MM.1S (cell line): ENCODE results near the gene RNF114.

ENCODE experiments used
- CTCF ChIP-seq: fragments of 300-600 bp; sonication (generic); IDR thresholded peaks from 2 replicates; pipeline ENCODE4 v1.5.1; 2016; ENCODE audit warnings: antibody characterized with exemption, low read length, mixed read lengths
- EZH2 ChIP-seq: fragments of 300-600 bp; sonication (generic); optimal IDR thresholded peaks from 2 replicates; pipeline ENCODE3; 2017; ENCODE audit warnings: low read depth, mild to moderate bottlenecking, antibody characterized with exemption, low read length, mixed read lengths
- EZH2phosphoT487 ChIP-seq: fragments of 300-600 bp; sonication (generic); IDR thresholded peaks from 2 replicates; pipeline ENCODE4 v1.6.1; 2018; ENCODE audit warnings: antibody characterized with exemption, low read length

- no peak for TF ChIP-seq EZH2phosphoT487
- no peak for TF ChIP-seq CTCF
- no peak for TF ChIP-seq EZH2
Observed at GRCh38 chr20:49987868-49988690, 51.9 kb downstream of the RNF114 start.
